ENCODE measurements around the gene LUC7L.
"Not testable (repeated sequence)": the region's sequence is repeated elsewhere in the genome, so short reads cannot be mapped to it uniquely, and the experiment has no call there.

LUC7L gene

GRCh38 chr16:178668-179015 is 50.6 kb downstream of the LUC7L start:
- DNase-seq: no peak

- DNase-seq: no peak
Observed at GRCh38 chr16:177981-178667, 51.1 kb downstream of the LUC7L start.

- DNase-seq: no peak
Observed at GRCh38 chr16:177394-177822, 51.8 kb downstream of the LUC7L start.

GRCh38 chr16:176477-177382 is 52.5 kb downstream of the LUC7L start, which contains the start of gene HBA1:
TSS of gene HBA1 (plus strand) at chr16:176680. CDS start at chr16:176717, 37 bp downstream.
- not testable (repeated sequence) for DNase-seq

GRCh38 chr16:176006-176405 is 53.2 kb downstream of the LUC7L start:
- DNase-seq: not testable (repeated sequence)

GRCh38 chr16:175011-175949 is 54.0 kb downstream of the LUC7L start:
- no peak for DNase-seq

- not testable (repeated sequence) for DNase-seq
Observed at GRCh38 chr16:173928-174769, 55.1 kb downstream of the LUC7L start.

- not testable (repeated sequence) for DNase-seq
Observed at GRCh38 chr16:173211-173854, 55.9 kb downstream of the LUC7L start.

GRCh38 chr16:172374-172941 is 56.8 kb downstream of the LUC7L start, which contains the start of gene HBA2:
TSS of gene HBA2 (plus strand) at chr16:172876. CDS start at chr16:172913, 37 bp downstream.
- DNase-seq: not testable (repeated sequence)

GRCh38 chr16:170788-171187 is 58.5 kb downstream of the LUC7L start:
- DNase-seq: no peak

GRCh38 chr16:170088-170507 is 59.2 kb downstream of the LUC7L start:
- not testable (repeated sequence) for DNase-seq

- DNase-seq: no peak
Observed at GRCh38 chr16:169014-169413, 60.2 kb downstream of the LUC7L start.

- no peak for DNase-seq
Observed at GRCh38 chr16:168424-168823, 60.8 kb downstream of the LUC7L start.

- no peak for DNase-seq
Observed at GRCh38 chr16:167122-167690, 62.0 kb downstream of the LUC7L start.

GRCh38 chr16:166375-167121 is 62.7 kb downstream of the LUC7L start:
- no peak for DNase-seq

- DNase-seq: no peak
Observed at GRCh38 chr16:165539-166374, 63.5 kb downstream of the LUC7L start, which contains the start of gene HBM. TSS of gene HBM (plus strand) at chr16:165978. CDS start at chr16:165998, 20 bp downstream.

- no peak for DNase-seq
Observed at GRCh38 chr16:164827-165538, 64.3 kb downstream of the LUC7L start.

Measured in activated gamma-delta T cell treated with Interleukin-2 at 50 U/mL for 16 hours (primary cell).